ENCODE measurements around the gene DQX1.
"Not testable (repeated sequence)": the region's sequence is repeated elsewhere in the genome, so short reads cannot be mapped to it uniquely, and the experiment has no call there.

DQX1 gene

GRCh38 chr2:74525717-74526648 lies at the start of gene DQX1:
Gene DQX1, minus strand, starts transcription at chr2:74526231. Its CDS starts 502 bp downstream, at chr2:74525729.
- DNase-seq: peak in 1 of 56 donors; percentile 15

- DNase-seq: no peak
These were observed 49.3 kb upstream of the DQX1 start for GRCh38 chr2:74575320-74575719.

GRCh38 chr2:74573747-74574562 lies 47.9 kb upstream of the DQX1 start:
- DNase-seq: no peak

- no peak for DNase-seq
These were observed 46.3 kb upstream of the DQX1 start for GRCh38 chr2:74572178-74572925.

GRCh38 chr2:74571058-74571457 lies 45.0 kb upstream of the DQX1 start:
- DNase-seq: no peak

- DNase-seq: no peak
These were observed 43.7 kb upstream of the DQX1 start for GRCh38 chr2:74569686-74570085.

- no peak for DNase-seq
These were observed 41.9 kb upstream of the DQX1 start for GRCh38 chr2:74567881-74568280.

- no peak for DNase-seq
These were observed 40.7 kb upstream of the DQX1 start for GRCh38 chr2:74566754-74567085.

- DNase-seq: no peak
These were observed 40.2 kb upstream of the DQX1 start for GRCh38 chr2:74566076-74566753.

- DNase-seq: no peak
These were observed 38.2 kb upstream of the DQX1 start for GRCh38 chr2:74564222-74564621.

- DNase-seq: no peak
These were observed 36.2 kb upstream of the DQX1 start for GRCh38 chr2:74562126-74562775.

GRCh38 chr2:74561022-74561421 lies 35.0 kb upstream of the DQX1 start:
- DNase-seq: not testable (repeated sequence)

GRCh38 chr2:74560591-74560990 lies 34.6 kb upstream of the DQX1 start:
- no peak for DNase-seq

GRCh38 chr2:74559912-74560311 lies 33.9 kb upstream of the DQX1 start:
- no peak for DNase-seq

- no peak for DNase-seq
These were observed 32.5 kb upstream of the DQX1 start for GRCh38 chr2:74558284-74559230.

GRCh38 chr2:74556831-74557370 lies 30.9 kb upstream of the DQX1 start:
- no peak for DNase-seq

GRCh38 chr2:74556159-74556558 lies 30.1 kb upstream of the DQX1 start:
- DNase-seq: no peak

GRCh38 chr2:74555610-74556103 lies 29.6 kb upstream of the DQX1 start:
- peak in 2 of 56 donors; percentile 17 to 29 for DNase-seq
